ENCODE results near the gene FAM124A.

The FAM124A gene

GRCh38 chr13:51222037-51222685, at the start of gene FAM124A:
Gene FAM124A (plus strand): TSS chr13:51222398. CDS start chr13:51222502, 104 bp downstream.
- DNase-seq: peak in 1 of 2 experiments; percentile 26

- DNase-seq: no peak
Measured at GRCh38 chr13:51175021-51175420, 47.2 kb upstream of the FAM124A start.

- DNase-seq: no peak
Measured at GRCh38 chr13:51175639-51176038, 46.6 kb upstream of the FAM124A start.

GRCh38 chr13:51177188-51177587, 45.0 kb upstream of the FAM124A start:
- DNase-seq: no peak

- DNase-seq: no peak
Measured at GRCh38 chr13:51178456-51179074, 43.6 kb upstream of the FAM124A start.

- no peak for DNase-seq
Measured at GRCh38 chr13:51179432-51179971, 42.7 kb upstream of the FAM124A start.

- no peak for DNase-seq
Measured at GRCh38 chr13:51180853-51181511, 41.2 kb upstream of the FAM124A start.

- no peak for DNase-seq
Measured at GRCh38 chr13:51181786-51182383, 40.3 kb upstream of the FAM124A start.

- DNase-seq: no peak
Measured at GRCh38 chr13:51191743-51192142, 30.5 kb upstream of the FAM124A start.

- DNase-seq: no peak
Measured at GRCh38 chr13:51192348-51192747, 29.9 kb upstream of the FAM124A start.

GRCh38 chr13:51193387-51193786, 28.8 kb upstream of the FAM124A start:
- no peak for DNase-seq

- DNase-seq: no peak
Measured at GRCh38 chr13:51194942-51195341, 27.3 kb upstream of the FAM124A start.

GRCh38 chr13:51201886-51202285, 20.3 kb upstream of the FAM124A start:
- DNase-seq: no peak

- DNase-seq: no peak
Measured at GRCh38 chr13:51202477-51203046, 19.6 kb upstream of the FAM124A start.

GRCh38 chr13:51206584-51206983, 15.6 kb upstream of the FAM124A start:
- no peak for DNase-seq

- DNase-seq: no peak
Measured at GRCh38 chr13:51207881-51208280, 14.3 kb upstream of the FAM124A start.

- DNase-seq: no peak
Measured at GRCh38 chr13:51208716-51209115, 13.5 kb upstream of the FAM124A start.

GRCh38 chr13:51211910-51212309, 10.3 kb upstream of the FAM124A start:
- DNase-seq: no peak

- no peak for DNase-seq
Measured at GRCh38 chr13:51212758-51213157, 9.4 kb upstream of the FAM124A start.

GRCh38 chr13:51213173-51213728, 8.9 kb upstream of the FAM124A start:
- DNase-seq: no peak

- DNase-seq: no peak
Measured at GRCh38 chr13:51218626-51219025, 3.6 kb upstream of the FAM124A start.

GRCh38 chr13:51220706-51221105, 1.5 kb upstream of the FAM124A start:
- no peak for DNase-seq

GRCh38 chr13:51221108-51221507, 1.1 kb upstream of the FAM124A start:
- DNase-seq: no peak
